Myocyte (in vitro differentiated cells): Measurements from ENCODE around the gene PJVK. TPM values are rescaled to one million over a fixed set of nuclear protein-coding genes. Genes with fewer than 3 reads are reported as not detected.
"Not testable (repeated sequence)": the region's sequence is repeated elsewhere in the genome, so short reads cannot be mapped to it uniquely, and the experiment has no call there.

Source experiments
- DNase-seq: peaks from one replicate; pipeline ENCODE4 v3.0.0-alpha.2; 2012; ENCODE audit warnings: low read depth
- total RNA-seq: library from RNA; depleted of rRNA; stranded (reverse); fragments of >200 nt; gene quantifications from 2 replicates; pipeline ENCODE4 v1.2.3, GENCODE V29; 2014

PJVK gene
- total RNA-seq, 1 donor from 2014 or later, result 4.9 TPM

- no peak for DNase-seq
Measured at GRCh38 chr2:178429336-178429735, 21.8 kb upstream of the PJVK start.

DNA sequence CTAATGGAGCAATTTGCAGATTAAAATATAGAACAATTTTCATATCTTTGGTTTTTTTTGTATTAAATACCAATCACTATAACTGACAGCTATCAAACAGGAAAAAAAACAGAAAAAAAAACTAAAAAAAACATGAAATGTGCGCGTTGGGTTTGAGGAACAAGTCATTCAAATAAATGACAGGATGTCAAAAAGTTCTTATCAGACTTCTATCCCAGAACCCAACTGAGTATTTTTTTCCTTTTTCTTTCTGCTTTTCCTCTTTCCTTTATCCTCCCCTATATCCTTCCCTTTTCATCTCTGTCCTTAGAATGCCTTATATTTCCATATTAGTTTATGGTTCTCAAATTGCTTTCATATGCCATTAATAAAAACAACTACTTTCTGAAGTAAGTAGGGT, 14.5 kb upstream of the PJVK start:
- DNase-seq, result no peak

DNA sequence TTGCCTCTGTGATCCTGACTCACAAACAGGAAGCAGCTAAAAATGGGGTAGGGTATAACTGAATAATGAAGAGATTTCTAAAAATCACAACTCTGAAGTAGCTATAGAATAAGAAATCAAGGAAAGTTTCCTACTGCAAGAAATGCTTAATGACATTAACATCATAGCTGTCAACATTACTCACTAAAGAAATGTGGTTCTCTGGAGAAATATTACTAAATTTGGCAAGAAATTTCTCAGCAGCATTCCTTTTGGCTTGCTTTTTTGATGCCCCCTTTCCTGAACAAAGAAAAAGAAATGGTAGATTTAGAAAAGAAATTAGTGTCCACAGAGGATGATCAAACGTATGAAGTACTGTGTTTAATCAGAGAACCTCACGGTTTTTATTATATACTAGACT, 9.8 kb upstream of the PJVK start:
- no peak for DNase-seq

DNA sequence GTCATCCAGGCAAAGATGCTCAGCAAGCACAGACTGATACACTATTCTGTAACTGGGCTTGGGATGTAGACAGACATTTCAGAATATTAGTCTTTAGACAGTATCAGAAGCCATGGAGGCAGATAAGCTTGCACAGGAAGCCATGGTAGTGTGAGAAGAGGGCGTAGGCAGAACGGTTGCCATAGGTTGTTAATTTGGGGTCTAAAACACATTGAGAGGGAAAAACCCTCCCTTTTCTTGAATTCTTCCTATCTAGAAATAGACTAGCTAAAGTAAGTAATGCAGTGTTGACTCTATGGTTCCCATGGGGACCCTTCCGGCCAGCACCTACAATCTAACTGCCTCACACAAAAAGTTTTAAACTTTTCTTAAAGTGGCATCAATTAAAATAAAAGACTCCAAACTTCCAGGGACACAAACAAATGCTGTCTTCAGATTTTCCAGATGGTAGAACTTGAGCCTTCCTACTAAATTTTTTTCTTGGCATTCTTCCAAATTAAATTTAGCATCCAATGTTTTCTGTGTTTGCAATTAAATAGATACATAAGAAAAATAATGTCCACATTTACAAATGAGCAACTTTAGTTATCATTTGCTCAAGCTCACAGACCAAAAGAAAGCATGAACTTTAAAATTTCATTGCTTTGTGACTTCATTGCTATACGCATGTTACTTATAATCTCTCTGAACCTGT, 2.1 kb upstream of the PJVK start:
- DNase-seq, result no peak

DNA sequence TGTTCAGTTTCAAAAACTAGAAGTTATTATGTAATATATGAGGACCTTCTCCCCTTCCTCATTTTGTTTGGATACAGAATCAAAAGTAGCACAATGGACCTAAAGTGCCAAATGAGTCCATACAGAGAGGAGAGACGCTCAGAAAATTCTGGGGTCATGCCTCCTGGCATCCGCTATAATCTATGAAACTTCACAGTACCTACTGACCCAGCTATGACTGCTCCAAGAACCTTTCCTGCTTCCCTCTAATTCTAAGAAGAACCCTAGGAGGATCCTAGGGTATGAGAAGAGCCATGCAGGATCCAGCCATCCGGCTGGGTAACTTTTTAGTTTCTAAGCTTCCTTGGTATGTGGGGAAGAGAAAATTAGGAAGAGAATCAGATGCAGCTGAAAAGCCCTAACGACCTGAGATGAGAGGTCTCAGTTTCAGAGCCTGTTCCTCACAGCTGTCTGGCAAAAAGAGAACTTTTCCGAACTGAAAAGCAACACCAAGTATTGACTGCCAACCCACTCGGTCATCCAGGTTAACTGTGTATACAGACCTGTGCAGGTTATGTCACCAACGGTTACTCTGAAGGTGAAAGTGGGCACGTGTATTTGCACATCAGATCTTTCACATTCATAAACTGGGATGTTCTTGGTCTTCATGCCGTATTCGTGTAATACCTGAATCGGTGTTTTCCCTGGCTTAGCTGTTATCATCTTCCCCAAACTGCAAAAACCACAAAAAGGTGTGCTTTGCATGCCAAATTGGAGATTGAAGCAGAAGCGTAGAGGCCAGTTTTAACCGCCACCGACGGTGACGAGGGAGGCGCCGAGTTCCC, 1.3 kb upstream of the PJVK start:
- peak; percentile 23 for DNase-seq

DNA sequence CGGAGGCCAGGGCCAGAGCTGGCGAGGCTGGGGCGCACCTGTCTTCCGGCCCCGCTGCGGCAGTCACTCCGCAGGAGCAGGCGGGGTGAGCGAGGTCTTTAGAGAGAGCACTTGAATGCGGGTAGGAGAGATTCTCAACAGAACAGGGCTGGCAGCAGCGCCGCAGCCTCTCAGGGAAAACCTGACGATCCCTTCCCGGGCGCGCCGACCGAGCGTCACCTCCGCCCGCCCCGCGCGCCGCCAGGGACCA, 729 bp upstream of the PJVK start:
- DNase-seq, result peak; percentile 88

GRCh38 chr2:178452334-178452733, 1.2 kb downstream of the PJVK start:
- DNase-seq, result no peak

DNA sequence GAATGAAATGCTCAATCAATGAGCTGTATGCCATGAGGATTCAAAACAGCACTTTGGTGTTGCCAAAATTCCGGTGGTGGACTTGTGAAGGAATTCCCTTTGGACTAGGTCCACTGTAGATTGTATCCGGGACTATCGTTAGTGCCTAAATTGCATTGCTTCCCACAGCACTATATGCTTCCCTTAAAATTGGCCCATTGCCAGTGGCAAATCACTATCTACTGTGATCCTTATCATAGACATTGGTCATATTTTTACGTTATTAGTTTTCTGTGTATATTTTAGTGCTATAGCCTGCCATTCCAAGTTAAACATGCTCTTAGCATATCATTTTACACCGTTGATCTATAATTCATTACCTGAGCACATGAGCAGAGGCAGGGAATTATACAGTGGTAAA, 1.7 kb downstream of the PJVK start:
- DNase-seq, result no peak

DNA sequence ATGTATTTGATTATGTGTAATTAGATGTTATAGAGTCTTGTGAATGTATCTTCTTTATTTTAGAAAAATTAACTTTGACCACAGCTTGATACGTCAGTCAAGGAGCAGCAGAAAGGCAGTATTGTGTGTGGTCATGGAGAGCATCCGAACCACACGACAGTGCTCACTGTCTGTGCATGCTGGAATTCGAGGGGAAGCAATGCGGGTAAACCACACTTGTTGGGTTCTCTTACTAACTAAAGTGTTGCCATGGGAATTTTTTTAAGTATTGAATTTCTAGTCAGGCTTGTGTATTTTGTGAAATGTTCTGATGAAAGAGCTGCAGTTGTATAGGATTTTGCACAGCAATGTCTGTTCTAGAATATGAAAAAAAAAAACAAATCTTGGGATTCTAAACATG, 4.8 kb downstream of the PJVK start:
- peak; percentile 85 for DNase-seq

DNA sequence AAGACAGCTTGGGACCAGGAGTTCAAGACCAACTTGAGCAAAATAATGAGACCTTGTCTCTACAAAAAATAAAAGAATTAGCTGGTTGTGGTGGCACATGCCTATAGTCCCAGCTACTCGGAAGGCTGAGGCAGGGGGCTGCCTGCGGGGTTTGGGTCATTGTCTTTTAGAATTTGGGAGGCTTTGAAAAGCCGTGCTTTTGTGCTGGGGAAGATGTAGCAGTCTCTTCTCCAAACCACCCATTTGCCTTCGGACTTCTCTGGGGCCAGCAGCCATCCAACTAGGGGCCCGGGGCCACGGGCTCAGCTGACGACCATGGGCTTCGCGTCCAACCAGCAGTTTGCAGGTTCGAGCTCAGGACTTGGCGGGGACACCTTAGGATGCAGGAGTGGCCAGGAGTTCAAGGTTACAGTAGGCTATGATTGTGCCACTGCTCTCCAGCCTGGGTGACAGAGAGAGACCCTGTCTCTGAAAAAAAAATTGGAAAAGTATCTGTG, 6.3 kb downstream of the PJVK start:
- no peak for DNase-seq

DNA sequence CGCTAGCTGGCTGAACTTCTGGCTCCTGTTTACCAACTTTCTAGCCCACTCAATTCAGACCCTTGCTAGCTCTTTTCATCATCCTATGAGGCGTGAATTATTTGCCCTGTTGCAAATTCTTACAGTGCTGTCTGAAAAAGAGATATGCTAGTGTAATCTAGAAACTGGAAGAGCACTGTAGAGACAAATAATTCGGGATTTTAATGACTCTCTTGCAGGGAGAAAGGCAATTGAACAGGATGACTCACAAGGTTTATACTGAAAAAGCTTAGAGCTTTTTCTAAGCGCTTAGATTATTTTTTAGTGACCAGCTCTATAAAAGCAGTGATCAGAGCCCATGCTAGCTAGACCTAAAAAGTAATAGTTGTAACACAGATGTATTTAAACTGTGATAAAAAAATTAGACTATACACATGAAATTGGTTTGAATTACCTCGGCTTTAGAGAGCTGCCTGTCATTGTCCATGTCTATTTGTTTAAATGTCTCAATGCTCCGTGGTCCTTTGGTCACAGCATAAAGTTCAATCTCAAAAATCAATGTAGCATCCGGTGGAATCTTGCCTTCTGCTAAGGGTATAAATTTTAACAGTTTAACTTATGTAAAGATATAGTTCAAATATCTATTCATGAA, 18.2 kb downstream of the PJVK start:
- no peak for DNase-seq

DNA sequence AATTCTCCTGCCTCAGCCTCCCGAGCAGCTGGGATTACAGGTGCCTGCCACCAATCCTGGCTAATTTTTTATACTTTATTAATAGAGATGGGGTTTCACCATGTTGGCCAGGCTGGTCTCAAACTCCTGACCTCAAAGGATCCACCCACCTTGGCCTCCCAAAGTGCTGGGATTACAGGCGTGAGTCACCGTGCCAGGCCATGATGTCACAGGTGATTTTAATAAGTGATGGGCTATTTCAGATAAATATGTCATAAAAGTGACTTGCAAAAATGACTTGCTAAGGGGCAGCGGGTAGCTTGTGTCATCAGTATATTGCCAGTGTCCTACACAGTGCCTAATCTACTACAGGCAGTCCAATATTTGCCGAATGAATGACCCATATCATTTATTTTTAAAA, 20.1 kb downstream of the PJVK start:
- DNase-seq, result not testable (repeated sequence)

DNA sequence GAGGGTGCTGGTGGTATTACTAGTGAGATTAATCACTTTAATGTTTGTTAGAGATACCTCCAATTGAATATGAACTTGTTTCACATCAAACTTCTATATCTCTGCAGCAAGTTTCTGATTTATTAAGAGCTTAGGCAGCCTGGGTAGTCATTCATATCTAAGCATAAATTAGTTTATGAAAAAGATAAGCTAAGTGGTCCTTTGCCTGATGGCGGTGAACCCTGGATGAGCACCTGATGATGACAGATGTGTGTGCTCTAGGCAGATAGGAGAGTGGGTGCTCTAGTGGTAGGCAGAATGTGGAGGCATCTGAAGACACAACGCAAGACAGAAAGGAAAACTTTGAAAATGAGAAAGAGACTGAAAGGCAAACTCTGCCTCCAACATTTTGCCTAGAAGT, 22.2 kb downstream of the PJVK start:
- no peak for DNase-seq

DNA sequence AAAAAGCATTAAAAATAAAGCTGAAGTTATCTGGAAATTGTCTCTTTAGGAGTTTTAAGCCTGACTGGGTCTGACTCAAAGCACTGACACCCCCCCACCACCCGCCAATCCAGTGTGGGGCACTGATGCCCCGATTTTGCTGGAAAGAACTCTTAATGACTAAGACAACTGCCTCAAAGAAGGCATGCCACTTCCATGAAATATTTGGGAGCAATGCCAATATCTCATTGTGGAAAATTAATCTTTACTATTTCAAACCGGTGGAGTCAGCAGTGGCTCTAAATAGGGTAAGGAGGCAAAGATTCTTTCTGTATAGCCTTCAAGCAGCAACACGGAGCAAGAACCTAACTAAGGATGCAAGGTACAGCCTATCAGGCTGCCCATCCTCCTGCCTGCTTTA, 22.8 kb downstream of the PJVK start:
- DNase-seq, result peak; percentile 47

DNA sequence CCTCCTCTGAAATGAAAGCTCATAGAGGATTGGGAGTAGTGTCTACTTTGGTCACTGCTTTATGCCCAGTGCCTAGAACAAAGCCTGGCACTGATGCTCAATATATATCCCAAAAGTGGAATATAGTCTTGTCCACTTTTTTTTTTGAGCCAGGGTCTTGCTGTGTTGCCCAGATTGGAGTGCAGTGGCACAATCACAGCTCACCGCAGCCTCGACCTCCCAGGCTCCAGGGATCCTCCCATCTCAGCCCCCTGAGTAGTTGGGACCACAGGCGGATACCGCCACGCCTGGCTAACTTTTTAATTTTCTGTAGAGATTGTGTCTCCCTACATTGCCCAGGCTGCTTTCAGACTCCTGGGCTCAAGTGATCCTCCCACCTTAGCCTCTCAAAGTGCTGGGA, 23.4 kb downstream of the PJVK start:
- no peak for DNase-seq

DNA sequence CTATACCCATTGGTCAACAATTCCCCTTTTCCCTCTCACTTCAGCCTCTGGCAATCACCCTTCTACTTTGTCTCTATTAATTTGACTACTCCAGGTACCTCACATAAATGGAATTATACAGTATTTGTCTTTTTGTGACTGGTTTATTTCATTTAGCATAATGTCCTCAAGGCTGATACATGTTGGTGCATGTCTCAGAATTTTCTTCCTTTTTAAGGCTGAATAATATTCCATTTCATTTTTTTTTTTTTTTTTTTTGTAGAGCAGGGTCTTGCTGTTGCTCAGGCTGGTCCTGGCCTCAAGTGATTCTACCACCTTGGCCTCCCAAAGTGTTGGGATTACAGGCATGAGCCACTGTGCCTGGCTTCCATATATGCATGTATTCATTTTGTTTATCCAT, 25.3 kb downstream of the PJVK start:
- no peak for DNase-seq

DNA sequence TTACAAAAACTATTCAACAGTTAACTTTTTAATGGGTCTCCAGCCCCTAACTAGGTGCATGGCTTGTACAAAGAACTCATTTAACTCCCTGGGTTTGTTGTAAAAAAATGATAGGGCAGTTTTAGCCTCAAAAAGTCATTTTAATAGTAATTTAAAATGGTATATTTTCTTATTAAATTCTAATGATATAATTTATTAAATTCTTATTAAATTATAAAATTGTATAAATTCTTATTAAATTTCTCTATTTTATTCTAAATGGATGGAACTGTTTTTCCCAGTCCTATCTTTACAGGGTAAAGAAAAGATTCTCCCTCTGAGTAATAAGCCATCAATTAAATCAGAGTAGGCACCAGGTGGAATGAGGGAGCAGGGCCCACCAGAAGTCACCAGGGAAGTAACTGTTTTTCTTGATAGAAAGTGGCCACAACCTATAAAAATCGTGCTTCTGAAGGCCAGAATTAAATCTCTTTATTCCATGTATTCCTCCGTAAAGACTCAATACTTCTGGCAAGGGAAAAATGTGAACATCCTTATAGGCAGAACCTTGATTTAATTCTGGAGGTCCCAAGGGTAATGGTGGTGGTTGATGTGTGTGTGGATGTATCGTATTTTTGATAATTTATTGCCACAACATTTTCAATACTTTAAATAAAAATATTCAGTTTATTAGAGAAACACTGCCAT, 26.4 kb downstream of the PJVK start:
- DNase-seq, result peak; percentile 27

DNA sequence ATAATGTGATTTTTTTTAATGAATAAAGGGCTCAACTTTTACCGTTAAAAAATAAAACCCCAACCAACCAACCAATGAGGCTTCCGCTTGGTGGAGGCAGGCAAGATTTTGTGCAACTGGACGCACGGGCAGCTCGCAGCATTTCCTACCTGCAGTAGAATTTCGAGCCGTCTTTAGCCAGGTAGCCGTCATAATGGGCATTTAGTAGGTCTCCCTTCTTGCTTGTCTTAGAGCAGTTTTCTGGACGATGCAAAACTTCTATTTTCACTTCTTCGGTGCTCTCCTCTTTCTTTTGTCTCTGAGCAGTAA, 26.9 kb downstream of the PJVK start:
- DNase-seq, result no peak

DNA sequence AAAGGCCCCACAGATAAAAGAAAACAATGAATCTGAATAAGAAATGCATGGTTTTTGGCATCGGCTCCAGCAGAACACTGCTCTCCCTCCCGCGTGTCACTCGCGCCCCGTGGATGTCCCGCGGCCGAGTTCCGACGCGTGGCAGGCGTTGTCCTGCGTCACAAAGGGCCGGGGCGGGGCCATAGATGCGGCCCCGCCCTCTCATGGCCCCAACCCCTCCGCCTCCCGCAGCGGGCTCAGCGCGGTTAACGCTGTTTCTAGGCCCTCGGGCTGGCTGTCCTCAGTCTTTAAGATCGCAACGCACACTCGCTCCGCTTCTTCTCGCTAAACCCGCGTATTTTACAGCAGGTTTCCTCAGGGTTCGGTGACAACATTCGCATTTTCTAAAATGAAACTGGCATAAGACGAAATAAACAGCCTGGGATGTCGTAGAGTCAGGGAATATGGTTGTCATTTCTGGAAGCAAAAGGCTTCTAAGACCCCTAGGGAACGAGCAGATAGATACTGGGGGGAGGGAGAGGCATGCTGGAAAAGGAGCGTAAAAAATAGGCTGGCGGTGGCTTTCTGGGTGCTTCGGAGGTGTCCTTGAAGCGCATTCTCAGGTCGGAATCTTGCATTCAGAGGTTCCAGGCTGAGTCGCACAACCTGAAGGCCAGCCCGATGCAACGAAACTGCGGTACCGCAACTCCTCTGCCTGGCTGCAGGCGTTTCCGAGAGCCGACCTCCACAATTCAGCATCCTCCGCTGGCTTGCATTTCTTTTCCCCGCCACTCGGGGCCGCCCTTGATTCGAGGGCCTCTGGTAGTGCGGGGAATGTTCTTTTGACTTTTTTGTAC, 27.5 kb downstream of the PJVK start, which contains the start of gene FKBP7:
Gene FKBP7, minus strand, starts transcription at position 162 of the 836 bp plus-strand sequence. Its CDS starts 101 bp downstream, at position 61.
- DNase-seq, result peak; percentile 85

- DNase-seq, result no peak
Measured at GRCh38 chr2:178479275-178479616, 28.1 kb downstream of the PJVK start.

DNA sequence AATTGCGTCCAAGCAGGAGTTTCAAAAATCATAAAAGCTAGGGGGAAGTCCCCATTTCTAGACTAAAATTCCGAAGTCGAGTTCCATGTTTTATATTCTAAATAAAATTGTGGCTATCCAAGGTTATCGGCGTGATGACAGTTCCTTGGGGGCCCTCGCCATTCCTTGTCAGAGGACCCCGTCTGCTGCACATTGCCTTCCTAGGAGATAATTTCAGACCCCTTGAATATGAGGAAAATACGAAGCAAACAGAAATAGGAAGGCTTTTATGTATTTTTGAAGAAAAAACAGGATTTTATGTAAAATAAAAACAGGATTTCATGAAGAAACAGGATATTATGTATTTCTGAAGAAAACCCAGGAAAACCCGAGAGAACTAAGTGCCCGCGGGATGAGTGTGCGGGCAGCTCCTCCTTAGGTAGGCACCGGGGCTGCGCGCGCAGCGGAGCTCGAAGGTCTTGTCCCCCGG, 28.6 kb downstream of the PJVK start:
- no peak for DNase-seq
